Kasumi-1 (cell line): ENCODE data around the gene ALDH4A1.
"Not testable (repeated sequence)": the region's sequence is repeated elsewhere in the genome, so short reads cannot be mapped to it uniquely, and the experiment has no call there.

Experiments
- DNase-seq, 2 experiments: peaks; one replicate each; lab custom pipeline; 2025; lab: John Stamatoyannopoulos, UW

ALDH4A1 gene

GRCh38 chr1:18900303-18900841, 2.0 kb downstream of the ALDH4A1 start:
- DNase-seq = no peak

DNA sequence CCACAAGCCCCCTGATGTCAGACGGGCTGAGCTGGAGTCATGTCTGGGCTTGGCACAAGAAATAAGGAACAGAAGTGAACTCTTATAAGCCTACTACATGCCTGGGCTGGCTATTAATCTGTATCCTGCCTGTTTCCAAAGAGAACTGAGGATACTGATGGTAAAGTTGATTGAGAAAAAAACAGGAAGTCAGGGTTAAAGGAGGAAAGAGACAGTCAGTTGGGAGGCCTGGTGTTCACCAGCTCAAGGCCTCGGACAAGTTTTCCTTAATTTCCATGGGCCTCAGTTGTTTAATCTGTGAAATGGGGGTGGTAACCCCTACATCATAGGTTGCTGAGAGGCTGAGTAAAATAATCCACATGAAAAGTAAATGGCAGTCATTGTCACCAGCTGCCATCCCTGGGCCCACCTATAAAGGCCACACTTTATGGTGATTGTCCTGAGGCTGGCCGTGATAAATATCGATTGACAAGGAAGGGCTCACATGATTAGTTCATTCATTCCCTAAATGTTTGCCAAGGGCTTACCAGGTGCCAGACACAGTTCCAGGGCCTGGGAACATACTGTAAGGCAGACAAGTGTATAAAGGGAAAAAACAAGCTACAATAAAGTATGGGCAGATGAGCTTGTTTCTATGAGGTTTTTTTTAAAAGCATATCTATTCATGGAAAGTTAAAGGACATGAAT, 2.8 kb downstream of the ALDH4A1 start:
- no peak for DNase-seq

DNA sequence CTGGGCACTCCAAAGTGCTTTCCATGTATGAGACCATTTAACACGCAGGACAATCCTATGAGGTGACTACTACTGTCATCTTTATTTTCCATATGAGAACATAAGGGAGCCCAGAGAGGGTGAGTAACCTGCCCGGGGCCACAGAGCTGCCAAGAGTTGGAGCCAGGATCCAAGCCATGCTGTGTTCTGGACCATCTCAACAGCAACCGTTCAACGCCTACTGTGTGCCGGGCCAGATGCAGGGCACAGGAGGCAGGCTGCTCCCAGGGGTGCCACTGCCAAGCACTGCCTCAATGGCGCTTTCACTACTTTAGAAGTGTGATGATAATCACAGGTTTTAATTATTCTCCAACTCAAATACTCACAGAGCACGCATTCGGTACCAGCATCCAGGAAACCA, 3.8 kb downstream of the ALDH4A1 start:
- no peak for DNase-seq

DNA sequence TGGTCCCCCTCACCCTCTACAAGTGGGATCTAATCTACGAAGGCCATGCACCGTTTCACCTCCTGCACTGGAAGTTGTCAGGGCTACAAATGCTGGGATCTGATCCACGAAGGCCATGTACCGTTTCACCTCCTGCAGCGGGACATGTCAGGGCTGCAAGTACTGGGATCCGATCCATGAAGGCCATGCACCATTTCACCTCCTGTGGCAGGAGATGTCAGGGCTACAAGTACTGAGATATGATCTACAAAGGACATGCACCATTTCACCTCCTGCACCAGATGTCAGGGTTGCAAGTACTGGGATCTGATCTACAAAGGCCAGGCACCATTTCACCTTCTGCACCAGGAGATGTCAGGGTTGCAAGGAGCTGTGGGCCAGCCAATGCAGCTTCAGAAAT, 7.0 kb downstream of the ALDH4A1 start:
- no peak for DNase-seq

DNA sequence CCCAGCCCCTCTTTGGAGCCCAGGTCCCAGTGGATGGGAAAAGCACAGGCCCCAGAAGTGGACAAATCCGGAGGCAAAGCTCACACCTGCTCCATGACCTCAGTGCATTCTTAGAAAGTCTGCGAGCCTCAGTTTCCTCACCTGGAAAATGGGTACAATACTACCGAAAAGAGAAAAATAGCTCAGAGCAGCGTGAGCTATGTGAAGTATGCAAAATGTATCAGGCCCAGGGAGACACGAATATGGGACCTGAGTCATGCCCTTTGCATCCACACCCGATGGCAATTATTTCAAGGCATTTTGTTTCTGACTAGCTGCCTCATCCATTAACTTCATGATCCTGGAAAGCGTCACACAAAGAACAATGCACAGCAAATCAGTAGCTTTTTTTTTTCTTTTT, 9.2 kb downstream of the ALDH4A1 start:
- no peak for DNase-seq

DNA sequence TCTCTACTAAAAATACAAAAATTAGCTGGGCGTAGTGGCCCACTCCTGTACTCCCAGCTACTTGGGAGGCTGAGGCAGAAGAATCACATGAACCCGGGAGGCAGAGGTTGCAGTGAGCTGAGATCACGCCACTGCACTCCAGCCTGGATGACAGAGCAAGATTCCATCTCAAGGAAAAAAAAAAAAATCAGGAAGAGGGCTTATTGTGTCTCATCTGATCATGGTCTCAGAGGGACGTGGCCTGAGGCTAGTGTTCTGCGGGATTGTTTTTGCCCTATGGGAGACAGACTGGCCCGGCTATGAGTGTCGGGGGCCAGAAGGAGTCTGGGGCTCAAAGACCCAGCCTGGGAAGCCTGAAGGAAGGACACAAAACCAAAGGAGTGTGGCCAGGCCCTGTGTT, 10.5 kb downstream of the ALDH4A1 start:
- DNase-seq = not testable (repeated sequence)

GRCh38 chr1:18891426-18891780, 11.0 kb downstream of the ALDH4A1 start:
- DNase-seq = no peak

GRCh38 chr1:18890706-18891425, 11.5 kb downstream of the ALDH4A1 start:
- no peak for DNase-seq

DNA sequence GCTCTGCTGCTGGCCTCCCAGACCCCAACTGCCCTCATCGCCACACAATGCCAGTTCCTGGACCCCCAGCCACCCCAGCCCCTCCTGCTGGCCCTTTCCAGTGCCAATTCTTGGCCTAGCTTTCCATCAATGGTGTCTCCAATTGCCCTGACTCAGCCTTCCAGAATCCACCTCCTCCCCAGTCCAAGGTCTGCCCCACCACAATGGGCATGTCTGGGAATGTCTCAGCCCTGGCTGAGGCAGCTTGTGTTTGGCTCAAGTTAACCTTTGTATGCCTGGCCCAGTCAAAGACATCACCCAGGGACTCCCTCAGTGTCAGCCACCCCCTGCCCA, 16.4 kb downstream of the ALDH4A1 start:
- DNase-seq = no peak

DNA sequence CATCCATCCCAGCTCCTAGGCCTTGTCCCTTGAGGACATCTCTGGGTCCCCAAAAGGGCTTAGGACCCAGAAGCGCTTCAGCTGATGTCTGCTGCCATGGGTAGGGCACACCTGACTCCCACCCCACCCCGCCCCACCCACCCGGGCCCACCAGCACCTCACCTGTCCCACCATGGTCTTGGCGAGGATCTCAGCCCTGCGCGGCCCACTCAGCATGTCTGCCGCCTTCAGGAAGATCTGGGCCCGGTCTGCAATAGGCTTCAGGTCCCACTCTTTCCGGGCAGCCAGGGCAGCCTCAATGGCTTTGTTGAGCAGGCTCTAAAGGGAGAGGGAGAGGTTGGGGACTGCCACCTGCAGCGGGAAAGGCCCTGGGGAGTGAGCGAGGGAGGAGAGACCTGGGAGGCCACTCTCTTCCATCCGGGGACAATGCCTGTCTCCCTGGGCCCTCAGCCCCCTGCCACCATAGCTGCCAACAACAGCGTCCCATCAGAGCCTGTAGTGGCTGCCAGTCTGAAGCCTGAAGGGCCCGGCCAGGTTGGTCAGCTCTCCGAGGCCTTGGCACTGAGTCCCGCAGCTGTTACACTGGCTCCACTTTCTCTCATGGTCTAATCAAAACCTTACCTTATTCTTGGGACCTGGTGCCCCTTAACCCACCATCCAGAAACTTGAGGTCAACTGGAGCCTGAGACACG, 16.9 kb downstream of the ALDH4A1 start:
- no peak for DNase-seq

DNA sequence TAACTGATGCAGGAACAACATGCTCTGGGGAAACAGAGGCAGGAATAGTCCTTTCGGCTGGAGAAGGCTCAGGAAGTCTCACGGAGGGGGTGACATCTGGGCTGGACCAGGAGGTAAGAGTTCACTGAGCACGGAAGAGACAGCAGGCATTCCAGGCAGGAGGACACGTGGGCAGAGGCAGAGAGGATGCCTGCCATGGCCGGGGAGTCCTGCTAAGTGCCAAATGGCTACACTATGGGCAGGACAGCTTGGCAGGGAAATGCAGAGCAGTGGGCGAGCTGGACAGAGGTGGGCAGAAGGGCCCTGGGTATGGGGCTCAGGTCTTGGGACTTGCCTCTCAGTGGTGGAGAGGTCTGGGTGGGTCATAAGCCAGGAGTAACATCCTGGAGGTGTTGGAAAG, 17.6 kb downstream of the ALDH4A1 start:
- no peak for DNase-seq

GRCh38 chr1:18884419-18884717, 18.0 kb downstream of the ALDH4A1 start:
- no peak for DNase-seq

GRCh38 chr1:18883636-18884418, 18.5 kb downstream of the ALDH4A1 start:
- DNase-seq = peak; percentile 54 to 74

- no peak for DNase-seq
These were observed 19.3 kb downstream of the ALDH4A1 start for GRCh38 chr1:18883079-18883478.

DNA sequence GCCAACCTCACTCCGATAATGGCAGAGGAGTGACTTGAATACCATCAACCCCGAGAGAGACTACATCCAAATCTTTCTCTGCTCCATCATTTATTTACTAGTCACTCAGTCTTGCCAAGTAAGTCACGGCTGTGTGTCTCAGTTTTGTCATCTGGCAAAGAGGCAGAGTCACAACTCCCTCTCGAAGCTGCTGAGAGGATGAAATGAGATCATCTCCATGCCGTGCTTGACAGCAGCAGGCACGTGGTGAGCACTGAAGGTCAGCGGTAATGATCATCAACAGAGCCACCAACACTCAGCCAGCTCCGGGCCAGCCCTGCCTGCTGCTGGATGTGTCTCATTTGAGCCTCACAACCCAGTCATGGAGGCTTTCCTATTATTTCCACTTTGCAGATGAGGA, 19.9 kb downstream of the ALDH4A1 start:
- no peak for DNase-seq

DNA sequence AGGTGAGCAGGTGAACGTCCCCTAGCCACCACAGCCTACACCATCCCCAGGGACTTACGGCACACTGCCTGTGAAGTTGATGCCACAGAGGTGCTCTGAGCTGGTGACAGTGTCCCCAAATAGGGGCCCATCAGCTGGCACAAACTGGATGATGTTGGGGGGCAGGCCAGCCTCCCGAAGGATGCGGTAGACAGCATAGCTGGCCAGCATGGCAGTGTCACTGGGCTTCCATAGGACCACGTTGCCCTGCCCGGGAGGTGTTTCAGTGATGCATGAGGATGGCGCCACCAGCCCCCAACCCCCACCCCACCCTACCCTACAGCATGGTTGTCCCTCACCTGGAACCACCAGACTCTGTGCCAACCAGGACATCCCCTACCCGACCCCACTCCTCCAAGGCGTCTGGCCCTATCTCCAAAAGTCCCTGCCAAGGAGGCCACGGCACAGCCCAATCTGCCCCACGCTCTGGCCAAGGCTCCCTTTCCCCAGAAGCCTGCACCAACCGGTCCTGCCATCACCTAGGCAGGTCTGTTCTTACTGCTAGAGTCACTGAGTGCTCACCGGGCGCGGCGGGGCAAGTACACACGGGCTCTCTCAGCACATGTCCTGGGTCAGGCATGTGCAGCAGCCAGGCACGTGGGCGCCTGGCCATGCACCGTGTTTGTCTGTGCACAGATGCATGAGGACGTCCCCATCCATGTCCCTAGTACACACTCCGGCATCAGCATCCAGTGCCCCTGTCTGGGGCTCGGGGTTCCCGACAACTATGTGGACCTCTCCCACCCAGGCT, 20.5 kb downstream of the ALDH4A1 start:
- no peak for DNase-seq

DNA sequence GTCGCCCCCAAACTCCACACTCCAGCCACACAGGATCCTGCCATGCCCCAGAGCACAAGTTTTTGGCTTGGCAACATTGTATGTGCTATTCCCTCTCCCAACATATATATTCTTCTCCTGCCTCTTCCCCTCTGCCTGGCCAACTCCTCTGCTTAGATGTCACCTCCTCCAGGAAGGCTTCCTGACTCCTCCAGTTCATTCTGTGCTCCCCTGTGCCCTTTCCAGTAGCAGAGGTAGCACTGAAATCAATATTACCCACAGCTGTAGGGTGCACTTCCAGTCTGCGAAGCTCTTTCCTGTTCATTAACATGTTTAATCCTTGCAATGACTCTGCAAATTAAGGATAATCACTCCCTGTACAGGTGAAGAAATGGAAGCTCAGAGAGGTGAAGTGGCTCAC, 21.2 kb downstream of the ALDH4A1 start:
- DNase-seq = no peak

DNA sequence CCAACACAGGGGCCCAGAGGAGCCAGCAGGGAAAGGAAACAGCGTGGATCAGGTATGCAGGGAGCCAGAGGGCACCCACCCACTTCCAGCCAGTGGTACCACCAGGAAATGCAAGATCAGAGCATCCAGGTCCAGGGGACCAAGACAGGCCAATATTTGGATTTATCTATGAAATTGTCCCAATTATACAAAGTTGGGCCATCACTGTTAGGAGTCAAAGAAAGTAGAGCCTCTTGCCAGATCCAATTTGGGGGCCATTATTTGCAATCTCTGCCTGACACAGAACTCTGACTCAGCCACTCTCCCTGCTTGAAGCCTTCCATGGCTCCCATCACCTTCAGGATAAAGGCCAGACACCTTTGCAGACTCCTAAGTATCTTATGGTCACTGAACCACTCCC, 21.8 kb downstream of the ALDH4A1 start:
- DNase-seq = no peak

DNA sequence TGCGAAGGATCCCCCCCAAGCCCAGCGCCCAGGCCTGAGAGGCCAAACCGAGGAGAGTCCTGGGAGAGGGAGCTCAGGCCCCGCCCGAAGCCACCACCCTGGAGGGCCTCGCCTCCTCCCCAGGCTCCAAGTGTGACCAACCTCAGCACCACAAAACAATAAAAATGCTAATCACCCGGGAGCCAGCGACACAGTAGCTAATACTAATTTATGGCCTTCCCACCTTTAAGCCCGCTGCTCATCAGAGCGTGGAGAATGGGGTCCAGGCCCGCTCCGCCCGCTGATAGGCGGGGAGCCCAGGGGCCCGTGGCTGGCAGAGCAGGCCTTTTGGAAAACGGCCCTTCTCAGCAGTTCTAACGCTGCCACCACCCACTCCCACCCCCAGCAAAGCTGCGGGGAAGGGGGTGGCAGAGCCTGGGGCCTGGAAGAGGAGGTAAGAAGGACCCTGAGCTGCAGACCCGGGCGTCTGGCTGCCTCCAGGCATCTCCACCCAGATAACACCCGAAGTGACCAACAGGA, 22.5 kb downstream of the ALDH4A1 start:
- no peak for DNase-seq

DNA sequence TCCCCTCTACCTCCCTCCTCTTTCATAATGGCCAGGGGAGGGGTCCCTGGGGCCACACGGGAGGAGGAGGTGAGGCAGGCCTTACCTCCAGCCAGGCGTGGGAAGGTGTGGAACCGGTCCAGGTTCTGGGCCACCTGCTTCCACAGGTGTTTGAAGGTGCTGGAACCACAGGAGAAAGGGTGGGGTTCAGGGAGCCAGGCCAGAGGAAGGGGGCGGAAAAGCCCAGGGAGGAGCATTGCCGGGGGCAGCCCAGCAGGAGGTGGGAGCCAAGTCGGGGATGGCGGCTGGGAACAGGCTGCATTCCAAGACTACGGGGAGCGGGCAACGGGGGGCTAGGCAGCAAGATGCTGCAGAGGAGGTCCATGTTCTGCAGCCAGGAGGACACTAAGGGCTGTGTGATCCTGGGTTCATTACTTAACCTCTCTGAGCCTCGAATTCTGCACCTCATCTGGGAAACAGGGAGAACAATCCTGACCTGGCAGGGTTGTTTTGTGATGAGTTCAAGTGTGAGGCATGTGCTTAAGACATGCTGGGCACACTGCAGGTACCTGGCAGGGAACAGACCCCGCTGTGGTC, 23.1 kb downstream of the ALDH4A1 start:
- no peak for DNase-seq

DNA sequence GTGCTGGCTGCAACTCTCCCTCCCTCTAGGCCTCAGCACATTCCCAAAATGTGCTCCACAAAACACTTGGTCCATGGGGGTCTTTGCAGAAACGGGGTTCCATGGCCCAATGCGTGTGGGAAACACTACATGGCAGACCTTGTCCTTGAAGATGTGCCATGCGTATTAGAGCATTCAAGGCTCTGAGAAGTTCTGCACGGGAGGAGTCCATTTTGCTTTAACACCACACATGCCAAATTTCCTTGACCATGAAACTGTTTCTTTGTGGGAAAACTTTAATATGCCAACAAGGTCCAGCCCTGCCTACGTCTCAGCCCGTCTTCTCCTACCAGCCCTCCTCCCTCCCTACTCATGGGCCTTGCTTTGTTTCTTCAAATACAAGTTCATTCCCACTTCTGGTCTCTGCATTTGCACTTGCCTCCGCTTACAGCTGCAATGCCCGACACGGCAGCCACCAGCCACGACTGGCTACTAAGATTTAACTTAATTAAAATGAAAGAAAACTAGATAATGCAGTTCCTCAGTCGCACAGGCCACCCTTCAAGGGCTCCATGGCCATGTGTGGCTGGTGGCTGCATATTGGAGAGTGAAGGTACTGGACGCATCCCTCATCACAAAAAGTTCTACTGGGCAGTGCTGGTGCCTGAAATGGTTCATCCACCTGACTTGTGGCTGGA, 23.7 kb downstream of the ALDH4A1 start:
- DNase-seq = no peak
